Upper lobe of left lung (tissue), 6 donors: ENCODE measurements around the gene TPRX1. TPM values are rescaled to one million over a fixed set of nuclear protein-coding genes. Genes with fewer than 3 reads are reported as not detected.
"Not testable (repeated sequence)": the region's sequence is repeated elsewhere in the genome, so short reads cannot be mapped to it uniquely, and the experiment has no call there.

Experiments
- ATAC-seq, 2 donors: fragments of 200-7000 bp; cut with Tn5 transposase; one replicate each; pipeline ENCODE4 v1.9.1; 2022; ENCODE audit warnings: mild to moderate bottlenecking in 2 of 2, moderate library complexity in 2 of 2; ENCODE audit not compliant: low FRiP score in 2 of 2
- DNase-seq, 2 donors: peaks; one replicate each; pipeline ENCODE4 v3.0.0-alpha.2; 2019 to 2020
- H3K27ac ChIP-seq, 4 donors: fragments of 200-600 bp; sonication (generic); one replicate each; pipeline ENCODE4 v1.5.1; 2016 to 2019
- H3K27me3 ChIP-seq, 4 donors: fragments of 200-600 bp; sonication (generic); one replicate each; pipeline ENCODE4 v1.5.1; 2017 to 2019
- H3K36me3 ChIP-seq, 4 donors: fragments of 200-600 bp; sonication (generic); one replicate each; pipeline ENCODE4 v1.5.1; 2016 to 2019
- H3K4me1 ChIP-seq, 4 donors: fragments of 200-600 bp; sonication (generic); one replicate each; pipeline ENCODE4 v1.5.1; 2018 to 2019
- H3K4me3 ChIP-seq, 4 donors: fragments of 200-600 bp; sonication (generic); one replicate each; pipeline ENCODE4 v1.5.1; 2017 to 2019; ENCODE audit warnings: mild to moderate bottlenecking in 2 of 4, moderate library complexity in 1 of 4
- H3K9me3 ChIP-seq, 4 donors: fragments of 200-600 bp; sonication (generic); one replicate each; pipeline ENCODE4 v1.5.1; 2018 to 2019
- CTCF ChIP-seq, 6 experiments: fragments of 450-650 bp in 4 of 6; fragments of 200-600 bp in 2 of 6; sonication (generic) in 2 of 6; IDR thresholded peaks; one replicate each; pipeline ENCODE4 v1.5.1; 2016 to 2019; ENCODE audit warnings: antibody characterized with exemption in 6 of 6
- EP300 ChIP-seq, 4 donors: sonication (generic); formaldehyde crosslinking; IDR thresholded peaks; one replicate each; pipeline ENCODE4 v1.5.1; 2017; ENCODE audit warnings: antibody characterized with exemption in 4 of 4, control low read depth in 2 of 4
- POLR2A ChIP-seq, 4 donors: fragments of 450-650 bp; IDR thresholded peaks; one replicate each; pipeline ENCODE4 v1.5.1; 2016 to 2017; ENCODE audit warnings: antibody characterized with exemption in 4 of 4, mild to moderate bottlenecking in 2 of 4
- POLR2AphosphoS5 ChIP-seq, 2 donors: sonication (generic); formaldehyde crosslinking; IDR thresholded peaks; one replicate each; pipeline ENCODE4 v1.5.1; 2017; ENCODE audit warnings: antibody characterized with exemption in 2 of 2
- WGBS, 2 donors: methylation state at CpG; one replicate each; pipeline ENCODE4 v1.1.5; 2017 to 2018; 5-methylcytosine and 5-hydroxymethylcytosine counted together
- total RNA-seq, 6 donors: library from RNA; depleted of rRNA in 4 of 6; stranded (reverse); fragments of >200 nt in 4 of 6; gene quantifications; one replicate each; pipeline versions ENCODE4 v1.1.0 to v1.2.1, GENCODE V29; 2016 to 2021
- donor health status: DM: no; HTN: no; CAD: no; lungs with moderate emphysema.
- donor health status: DM: no; HTN: yes; CAD: no; lungs with severe emphysema.

The TPRX1 gene
- total RNA-seq, 6 donors from 2014 or later = not detected

GRCh38 chr19:47778954-47779351, 25.4 kb downstream of the TPRX1 start:
- WGBS, 2 donors = 0 to 1% methylated on average over 8 to 20 of the region's 20 CpGs
- Histone ChIP-seq H3K36me3 (peaks cover 0 to 36% (median 29%) of the 10 kb centered on the region in 4 donors), H3K9me3 (no peaks in the 10 kb centered on the region), H3K27ac (peak overlapping the region; percentile 91 to 99 (median 97)), H3K4me1 (peaks cover 40 to 45% (median 41%) of the 10 kb centered on the region in 4 donors), H3K27me3 (no peaks in the 10 kb centered on the region), H3K4me3 (peak overlapping the region; percentile 76 to 97 (median 86))
- peak; percentile 36 to 44 for ATAC-seq
- TF ChIP-seq EP300 (IDR thresholded peaks at IDR 0.05) = no peak
- TF ChIP-seq CTCF (IDR thresholded peaks at IDR 0.05) = no peak
- TF ChIP-seq POLR2A (IDR thresholded peaks at IDR 0.05) = no peak
- no peak for TF ChIP-seq POLR2AphosphoS5 (IDR thresholded peaks at IDR 0.05)
- DNase-seq = peak in 1 of 2 donors; percentile 54

- Histone ChIP-seq H3K36me3 (peaks cover 0 to 29% (median 22%) of the 10 kb centered on the region in 4 donors), H3K27ac (peak within 1 kb of the TSS; percentile 91 to 99 (median 97)), H3K4me3 (peak within 1 kb of the TSS; percentile 76 to 97 (median 86)), H3K9me3 (no peaks in the 10 kb centered on the region), H3K27me3 (no peaks in the 10 kb centered on the region), H3K4me1 (peaks cover 40 to 45% (median 41%) of the 10 kb centered on the region in 4 donors)
- ATAC-seq (peak; percentile 92 to 94), DNase-seq (peak; percentile 83 to 93)
- TF ChIP-seq POLR2AphosphoS5 (IDR thresholded peaks at IDR 0.05) = peak; percentile 96 to 99
- TF ChIP-seq CTCF (IDR thresholded peaks at IDR 0.05) = no peak
- peak in 3 of 4 donors; percentile 66 to 94 (median 89) for TF ChIP-seq POLR2A (IDR thresholded peaks at IDR 0.05)
- 0 to 1% methylated on average over 14 to 28 of the region's 65 CpGs for WGBS, 2 donors
Observed at GRCh38 chr19:47778049-47778953, 26.1 kb downstream of the TPRX1 start, which contains the start of gene SELENOW. Gene SELENOW, plus strand, starts transcription at chr19:47778703. Its CDS starts 83 bp downstream, at chr19:47778786.

- DNase-seq, H3K9me3 ChIP-seq, H3K27me3 ChIP-seq, ATAC-seq: not testable (repeated sequence)
- H3K36me3 ChIP-seq = peaks cover 0 to 21% (median 16%) of the 10 kb centered on the region in 4 donors
- H3K27ac ChIP-seq = peak overlapping the region; percentile 91 to 99 (median 97)
- 75 to 81% methylated on average over 23 of the region's 23 CpGs for whole genome bisulfite sequencing, 2 donors
- H3K4me3 ChIP-seq = peak overlapping the region; percentile 76 to 97 (median 86)
- H3K4me1 ChIP-seq = peaks cover 40 to 45% (median 41%) of the 10 kb centered on the region in 4 donors
Observed at GRCh38 chr19:47777245-47778048, 26.9 kb downstream of the TPRX1 start.

GRCh38 chr19:47776568-47776967, 27.8 kb downstream of the TPRX1 start:
- no peak for DNase-seq
- Histone ChIP-seq H3K36me3 (peaks cover 0 to 12% (median 8%) of the 10 kb centered on the region in 4 donors), H3K9me3 (no peaks in the 10 kb centered on the region), H3K27me3 (no peaks in the 10 kb centered on the region), H3K4me3 (no peak overlapping the region), H3K4me1 (peaks cover 32 to 37% (median 34%) of the 10 kb centered on the region in 4 donors), H3K27ac (peak overlapping the region in 1 of 4 donors; percentile 98)
- TF ChIP-seq POLR2AphosphoS5 (IDR thresholded peaks at IDR 0.05) = peak in 1 of 2 donors; percentile 22
- no peak for TF ChIP-seq CTCF (IDR thresholded peaks at IDR 0.05)
- ATAC-seq = no peak
- 41 to 52% methylated on average over 4 of the region's 4 CpGs for WGBS, 2 donors

- H3K36me3 ChIP-seq, H3K27me3 ChIP-seq, H3K4me3 ChIP-seq, DNase-seq, H3K27ac ChIP-seq, ATAC-seq, H3K4me1 ChIP-seq, H3K9me3 ChIP-seq: not testable (repeated sequence)
- 81 to 87% methylated on average over 6 of the region's 6 CpGs for WGBS, 2 donors
Observed at GRCh38 chr19:47771291-47771690, 33.1 kb downstream of the TPRX1 start.
